Kidney (tissue), 14 donors: ENCODE data around the gene PLET1. TPM values are rescaled to one million over a fixed set of nuclear protein-coding genes. Genes with fewer than 3 reads are reported as not detected.

Experiments
- DNase-seq, 5 donors: peaks; one replicate each; pipeline ENCODE4 v3.0.0-alpha.2; 2013 to 2020
- FAIRE-seq: peaks from 2 replicates; lab custom pipeline; 2012; peaks lifted over from hg19 to GRCh38; lab: Jason Lieb, UNC
- H3K27ac ChIP-seq, 2 donors: one replicate each; pipeline ENCODE4 v1.7.0; 2013; ENCODE audit warnings: low read depth in 2 of 2, low read length in 2 of 2, inconsistent platforms in 1 of 2
- H3K27me3 ChIP-seq: one replicate; pipeline ENCODE4 v1.7.1; 2013; ENCODE audit warnings: low read length, inconsistent platforms; ENCODE audit not compliant: control insufficient read depth, insufficient read depth
- H3K36me3 ChIP-seq, 3 donors: one replicate each; pipeline versions ENCODE4 v1.7.0 to v1.7.1; 2013; ENCODE audit warnings: low read length in 3 of 3, control low read depth in 1 of 3, inconsistent platforms in 1 of 3; ENCODE audit not compliant: insufficient read depth in 3 of 3, control insufficient read depth in 2 of 3
- H3K4me1 ChIP-seq, 3 donors: one replicate each; pipeline versions ENCODE4 v1.7.0 to v1.7.1; 2013; ENCODE audit warnings: low read length in 3 of 3, inconsistent platforms in 1 of 3, low read depth in 1 of 3; ENCODE audit not compliant: control insufficient read depth in 2 of 3, insufficient read depth in 2 of 3
- H3K4me3 ChIP-seq, 3 donors: one replicate each; pipeline versions ENCODE4 v1.7.0 to v1.8.1; 2013; ENCODE audit warnings: low read length in 3 of 3, control low read depth in 1 of 3, inconsistent platforms in 1 of 3
- H3K9ac ChIP-seq, 3 donors: one replicate each; pipeline versions ENCODE4 v1.7.0 to v1.7.1; 2013; ENCODE audit warnings: low read length in 3 of 3, control low read depth in 1 of 3, inconsistent platforms in 1 of 3
- H3K9me3 ChIP-seq, 3 donors: one replicate each; pipeline versions ENCODE4 v1.7.0 to v1.7.1; 2013; ENCODE audit warnings: low read length in 3 of 3, control low read depth in 1 of 3, inconsistent platforms in 1 of 3; ENCODE audit not compliant: control insufficient read depth in 2 of 3, insufficient read depth in 1 of 3
- CTCF ChIP-seq: IDR thresholded peaks from 3 replicates; pipeline ENCODE4 v1.5.1; 2012; ENCODE audit warnings: mild to moderate bottlenecking, moderate library complexity, borderline replicate concordance; ENCODE audit not compliant: insufficient read depth; ENCODE audit errors: extremely low read depth
- intact Hi-C: fragments of 100-400 bp; cut with DNase I; formaldehyde crosslinking; loops from one replicate; pipeline ENCODE4 v1.11.1; 2022
- polyA plus RNA-seq: library from polyadenylated mRNA; stranded (reverse); fragments of 350-450 nt; fragmentation: Illumina TruSeq; extraction: RNeasy Lipid Tissue Mini Kit (QIAGEN cat#74804); gene quantifications from one replicate; pipeline ENCODE4 v1.2.3, GENCODE V29; 2014; ENCODE audit warnings: low read depth, low replicate concordance; ENCODE audit not compliant: insufficient read depth
- total RNA-seq: library from RNA; stranded (reverse); fragmentation: NEBNext Ultra II Directional; extraction: Animal tissue kit (Norgen Biotek cat#: 25700); gene quantifications from one replicate; pipeline ENCODE4 v1.2.1, GENCODE V29; 2021
- donor health status: control.
- donor health status: control.
- donor health status: control.
- donor health status: control.
- donor health status: control.
- donor health status: DM: yes; HTN: yes; CAD: no.
- donor health status: Normal renal cell carcinoma (clear cell type).

Gene PLET1
- total and polyA plus RNA-seq, 2 donors from 2014 or later, result not detected

GRCh38 chr11:112229159-112229558, 31.5 kb downstream of the PLET1 start:
- peaks cover 2 to 13% (median 9%) of the 10 kb centered on the region in 3 donors for H3K36me3 ChIP-seq
- intact Hi-C loops, result no loop called here
- FAIRE-seq, result no peak

GRCh38 chr11:112228706-112229105, 32.0 kb downstream of the PLET1 start:
- peaks cover 0 to 10% (median 9%) of the 10 kb centered on the region in 3 donors for H3K36me3 ChIP-seq
- no peak overlapping the region for H3K9ac ChIP-seq
- no peak overlapping the region for H3K27ac ChIP-seq
- intact Hi-C loops, result no loop called here
- no peak for TF ChIP-seq CTCF
- H3K27me3 ChIP-seq, result no peaks in the 10 kb centered on the region
- FAIRE-seq (no peak), DNase-seq (no peak)
- H3K9me3 ChIP-seq, result no peaks in the 10 kb centered on the region
- H3K4me3 ChIP-seq, result no peak overlapping the region
- H3K4me1 ChIP-seq, result peaks cover 0 to 5% (median 3%) of the 10 kb centered on the region in 3 donors

More at GRCh38 chr11:112229159-112229558, 31.5 kb downstream of the PLET1 start:
- no peaks in the 10 kb centered on the region for H3K9me3 ChIP-seq
- H3K9ac ChIP-seq, result no peak overlapping the region
- DNase-seq, result no peak
- no peak for TF ChIP-seq CTCF
- no peak overlapping the region for H3K4me3 ChIP-seq
- no peaks in the 10 kb centered on the region for H3K27me3 ChIP-seq
- no peak overlapping the region for H3K27ac ChIP-seq
- H3K4me1 ChIP-seq, result peaks cover 0 to 5% (median 3%) of the 10 kb centered on the region in 3 donors

GRCh38 chr11:112227471-112227870, 33.2 kb downstream of the PLET1 start:
- no peak for FAIRE-seq
- intact Hi-C loops, result no loop called here
- no peak for TF ChIP-seq CTCF
- Histone ChIP-seq H3K4me3 (peak overlapping the region in 2 of 3 donors; percentile 96 to 98), H3K27ac (no peak overlapping the region), H3K27me3 (no peaks in the 10 kb centered on the region), H3K36me3 (peaks cover 0 to 10% (median 9%) of the 10 kb centered on the region in 3 donors), H3K4me1 (peaks cover 0 to 5% (median 3%) of the 10 kb centered on the region in 3 donors), H3K9ac (peak overlapping the region in 1 of 3 donors; percentile 94), H3K9me3 (no peaks in the 10 kb centered on the region)
- DNase-seq, result no peak
